C4-2B (cell line): ENCODE measurements around the gene MICAL3.
"Not testable (repeated sequence)": the region's sequence is repeated elsewhere in the genome, so short reads cannot be mapped to it uniquely, and the experiment has no call there.

Experiments used
- CTCF ChIP-seq: fragments of 450-650 bp; conservative IDR thresholded peaks from 2 replicates; pipeline ENCODE4 v1.5.1; 2017; ENCODE audit warnings: mild to moderate bottlenecking
- ZFX ChIP-seq: fragments of 450-650 bp; IDR thresholded peaks from 2 replicates; pipeline ENCODE4 v1.6.1; 2017

DNA sequence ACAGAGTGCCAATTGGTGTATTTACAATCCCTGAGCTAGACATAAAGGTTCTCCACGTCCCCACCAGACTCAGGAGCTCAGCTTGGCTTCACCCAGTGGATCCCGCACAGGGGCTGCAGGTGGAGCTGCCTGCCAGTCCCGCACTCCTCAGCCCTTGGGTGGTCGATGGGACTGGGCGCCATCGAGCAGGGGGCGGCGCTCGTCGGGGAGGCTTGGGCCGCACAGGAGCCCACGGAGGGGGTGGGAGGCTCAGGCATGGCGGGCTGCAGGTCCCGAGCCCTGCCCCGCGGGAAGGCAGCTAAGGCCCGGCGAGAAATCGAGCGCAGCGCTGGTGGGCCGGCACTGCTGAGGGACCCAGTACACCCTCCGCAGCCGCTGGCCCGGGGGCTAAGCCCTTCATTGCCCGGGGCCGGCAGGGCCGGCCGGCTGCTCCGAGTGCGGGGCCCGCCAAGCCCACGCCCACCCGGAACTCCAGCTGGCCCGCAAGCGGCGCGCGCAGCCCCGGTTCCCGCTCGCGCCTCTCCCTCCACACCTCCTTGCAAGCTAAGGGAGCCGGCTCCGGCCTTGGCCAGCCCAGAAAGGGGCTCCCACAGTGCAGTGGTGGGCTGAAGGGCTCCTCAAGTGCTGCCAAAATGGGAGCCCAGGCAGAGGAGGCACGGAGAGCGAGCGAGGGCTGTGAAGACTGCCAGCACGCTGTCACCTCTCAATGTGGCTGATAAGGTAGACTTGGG is 29.0 kb upstream of the MICAL3 start:
- not testable (repeated sequence) for TF ChIP-seq CTCF, ZFX
